Karpas-422 (cell line): ENCODE data around the gene ARHGAP33. TPM values are rescaled to one million over a fixed set of nuclear protein-coding genes. Genes with fewer than 3 reads are reported as not detected.

Experiments used
- DNase-seq: peaks from one replicate; pipeline ENCODE4 v3.0.0-alpha.2; 2015
- H2AFZ ChIP-seq: fragments of 200-600 bp; sonication (generic); 2 replicates; pipeline ENCODE4 v1.6.1; 2014; ENCODE audit warnings: antibody characterized with exemption, low read length, mixed read lengths
- H3K27ac ChIP-seq: fragments of 200-600 bp; sonication (generic); 2 replicates; pipeline ENCODE4 v1.5.1; 2014; ENCODE audit warnings: mild to moderate bottlenecking, low read length, moderate library complexity
- H3K27me3 ChIP-seq: fragments of 200-600 bp; sonication (generic); 2 replicates; pipeline ENCODE4 v1.6.1; 2014; ENCODE audit warnings: low read length, mixed read lengths
- H3K36me3 ChIP-seq: fragments of 200-600 bp; sonication (generic); 2 replicates; pipeline ENCODE4 v1.6.1; 2014; ENCODE audit warnings: low read length, mixed read lengths; ENCODE audit not compliant: insufficient read depth
- H3K4me1 ChIP-seq: fragments of 200-600 bp; sonication (generic); 2 replicates; pipeline ENCODE4 v1.6.1; 2014; ENCODE audit warnings: mild to moderate bottlenecking, low read length, mixed read lengths
- H3K4me2 ChIP-seq: fragments of 200-600 bp; sonication (generic); 2 replicates; pipeline ENCODE4 v1.6.1; 2014; ENCODE audit warnings: low read length, low read depth, mild to moderate bottlenecking; ENCODE audit not compliant: poor library complexity, severe bottlenecking
- H3K4me3 ChIP-seq: fragments of 200-600 bp; sonication (generic); 2 replicates; pipeline ENCODE4 v1.5.1; 2014; ENCODE audit warnings: mild to moderate bottlenecking, antibody characterized with exemption, low read length, mixed read lengths
- H3K79me2 ChIP-seq: fragments of 200-600 bp; sonication (generic); 2 replicates; pipeline ENCODE4 v1.6.1; 2014; ENCODE audit warnings: mild to moderate bottlenecking, low read length, mixed read lengths
- H3K9ac ChIP-seq: fragments of 200-600 bp; sonication (generic); 2 replicates; pipeline ENCODE4 v1.6.0; 2014; ENCODE audit warnings: low read length
- H3K9me2 ChIP-seq: fragments of 200-600 bp; sonication (generic), shearing (Covaris generic); replicated peaks from 2 replicates; pipeline ENCODE4 v1.6.0; 2014; ENCODE audit warnings: mild to moderate bottlenecking, low read length, moderate library complexity; ENCODE audit not compliant: insufficient read depth
- H3K9me3 ChIP-seq: fragments of 300-700, 200-600 bp; sonication (generic); 2 replicates; pipeline ENCODE4 v1.6.1; 2014; ENCODE audit warnings: low read length, mixed read lengths
- H4K20me1 ChIP-seq: fragments of 200-600 bp; sonication (generic); 2 replicates; pipeline ENCODE4 v1.6.1; 2014; ENCODE audit warnings: mild to moderate bottlenecking, antibody characterized with exemption, low read length, low read depth; ENCODE audit not compliant: insufficient read depth
- total RNA-seq: library from RNA; depleted of rRNA; stranded (reverse); fragments of >200 nt; shearing (Covaris generic); gene quantifications from 2 replicates; pipeline ENCODE4 v1.2.3, GENCODE V29; 2014; ENCODE audit warnings: low replicate concordance

ARHGAP33 gene
- total RNA-seq, 1 experiment from 2014 or later: 5.8 TPM

DNA sequence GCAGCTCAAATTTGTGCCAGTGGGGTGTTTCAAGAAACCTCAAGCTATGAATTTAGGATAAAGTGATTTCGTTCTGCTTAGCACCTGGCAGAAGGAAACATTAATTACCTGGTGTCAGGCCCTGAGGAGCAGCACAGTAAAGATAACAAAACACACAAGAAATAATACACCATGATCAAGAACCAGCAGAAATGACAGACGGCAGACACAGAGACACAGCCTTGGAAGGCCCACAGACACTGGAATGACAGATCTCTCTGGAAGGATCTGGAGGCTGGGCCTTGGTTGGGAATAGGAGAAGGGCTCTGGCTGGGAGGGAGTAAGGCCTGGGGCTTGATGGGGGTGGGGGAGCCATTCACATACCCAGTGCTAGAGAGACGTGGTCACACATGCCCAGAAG lies 26.5 kb downstream of the ARHGAP33 start:
- Histone ChIP-seq H3K4me3 (no peak overlapping the region), H3K27ac (no peak overlapping the region), H3K27me3 (no peaks in the 10 kb centered on the region), H3K79me2 (no peaks in the 10 kb centered on the region), H4K20me1 (no peaks in the 10 kb centered on the region), H3K4me1 (no peaks in the 10 kb centered on the region), H3K4me2 (no peak overlapping the region), H3K36me3 (no peaks in the 10 kb centered on the region), H2AFZ (no peak overlapping the region), H3K9me3 (no peaks in the 10 kb centered on the region), H3K9me2 (no peaks in the 10 kb centered on the region), H3K9ac (no peak overlapping the region)
- no peak for DNase-seq

DNA sequence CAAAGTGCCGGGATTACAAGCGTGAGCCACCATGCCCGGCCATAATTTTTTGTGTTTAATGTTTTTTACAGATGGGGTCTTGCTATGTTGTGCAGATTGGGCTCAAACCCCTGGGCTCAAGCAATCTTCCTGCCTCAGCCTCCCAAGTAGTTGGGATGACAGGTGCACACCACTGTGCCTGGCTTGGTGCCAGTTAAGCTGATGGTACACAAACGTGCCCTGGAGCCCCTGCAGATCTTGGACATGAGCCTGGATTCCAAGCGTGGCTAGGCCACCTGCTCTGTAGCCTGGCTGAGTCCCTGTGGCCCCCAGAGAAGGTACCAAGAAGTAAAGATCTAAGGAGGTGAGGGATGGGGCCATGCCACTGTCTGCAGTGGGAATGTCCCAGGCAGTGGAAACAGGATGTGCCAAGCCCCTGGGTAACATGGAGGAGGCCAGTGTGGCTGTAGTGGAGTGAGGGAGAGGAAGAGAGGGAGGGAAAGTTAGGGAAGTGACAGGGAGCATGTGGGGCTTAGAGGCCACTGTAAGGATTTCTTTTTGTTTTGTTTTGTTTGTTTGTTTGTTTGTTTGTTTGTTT lies 30.2 kb downstream of the ARHGAP33 start:
- Histone ChIP-seq H3K27ac (no peak overlapping the region), H3K4me1 (no peaks in the 10 kb centered on the region), H3K4me3 (no peak overlapping the region), H3K27me3 (no peaks in the 10 kb centered on the region), H2AFZ (no peak overlapping the region), H3K36me3 (no peaks in the 10 kb centered on the region), H3K9ac (no peak overlapping the region), H3K9me3 (no peaks in the 10 kb centered on the region), H3K79me2 (no peaks in the 10 kb centered on the region), H3K9me2 (no peaks in the 10 kb centered on the region), H4K20me1 (no peaks in the 10 kb centered on the region), H3K4me2 (no peak overlapping the region)
- no peak for DNase-seq

DNA sequence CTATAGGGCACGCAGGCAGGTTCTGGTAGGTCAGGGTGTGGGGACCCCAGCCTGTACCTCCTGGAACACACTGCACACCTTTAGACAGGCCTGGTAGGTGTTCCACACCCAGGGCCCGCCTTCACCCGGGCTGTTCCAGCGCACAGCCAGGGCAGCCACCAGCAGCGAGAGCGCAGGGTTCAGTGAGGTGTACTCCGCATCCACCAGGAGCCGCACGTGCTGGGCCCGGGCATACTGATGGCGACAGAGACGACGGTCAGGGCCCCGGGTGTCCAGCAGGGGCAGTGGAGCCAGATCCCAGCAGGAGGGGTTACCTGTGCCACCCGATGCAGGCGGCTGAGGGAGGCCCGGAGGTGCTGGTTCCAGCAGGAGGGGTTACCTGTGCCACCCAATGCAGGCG lies 31.2 kb downstream of the ARHGAP33 start:
- Histone ChIP-seq H3K9me2 (no peaks in the 10 kb centered on the region), H3K9ac (no peak overlapping the region), H3K27me3 (no peaks in the 10 kb centered on the region), H3K79me2 (no peaks in the 10 kb centered on the region), H3K4me2 (no peak overlapping the region), H3K4me1 (no peaks in the 10 kb centered on the region), H4K20me1 (no peaks in the 10 kb centered on the region), H2AFZ (no peak overlapping the region), H3K36me3 (no peaks in the 10 kb centered on the region), H3K9me3 (no peaks in the 10 kb centered on the region), H3K4me3 (no peak overlapping the region), H3K27ac (no peak overlapping the region)
- no peak for DNase-seq

DNA sequence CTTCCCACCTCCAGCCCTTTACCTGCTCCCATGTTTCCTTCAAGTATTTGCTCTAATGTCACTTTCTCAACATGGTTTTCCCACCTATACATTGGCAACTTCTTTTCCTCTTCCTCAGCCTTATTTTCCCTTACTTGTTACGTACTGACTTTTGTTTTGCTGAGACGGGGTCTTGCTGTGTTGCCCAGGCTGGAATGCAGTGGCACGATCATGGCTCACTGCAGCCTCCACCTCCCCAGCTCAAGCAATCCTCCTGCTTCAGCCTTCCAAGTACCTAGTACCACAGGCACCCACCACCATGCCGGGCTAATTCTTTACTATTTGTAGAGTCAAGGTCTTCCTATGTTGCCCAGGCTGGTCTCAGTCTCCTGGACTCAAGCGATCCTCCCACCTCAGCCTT lies 32.3 kb downstream of the ARHGAP33 start:
- DNase-seq: no peak
- Histone ChIP-seq H3K27ac (no peak overlapping the region), H2AFZ (no peak overlapping the region), H3K4me2 (no peak overlapping the region), H3K27me3 (no peaks in the 10 kb centered on the region), H3K4me3 (no peak overlapping the region), H3K9ac (no peak overlapping the region), H3K9me3 (no peaks in the 10 kb centered on the region), H3K4me1 (no peaks in the 10 kb centered on the region), H3K9me2 (no peaks in the 10 kb centered on the region), H4K20me1 (no peaks in the 10 kb centered on the region), H3K36me3 (no peaks in the 10 kb centered on the region), H3K79me2 (no peaks in the 10 kb centered on the region)

DNA sequence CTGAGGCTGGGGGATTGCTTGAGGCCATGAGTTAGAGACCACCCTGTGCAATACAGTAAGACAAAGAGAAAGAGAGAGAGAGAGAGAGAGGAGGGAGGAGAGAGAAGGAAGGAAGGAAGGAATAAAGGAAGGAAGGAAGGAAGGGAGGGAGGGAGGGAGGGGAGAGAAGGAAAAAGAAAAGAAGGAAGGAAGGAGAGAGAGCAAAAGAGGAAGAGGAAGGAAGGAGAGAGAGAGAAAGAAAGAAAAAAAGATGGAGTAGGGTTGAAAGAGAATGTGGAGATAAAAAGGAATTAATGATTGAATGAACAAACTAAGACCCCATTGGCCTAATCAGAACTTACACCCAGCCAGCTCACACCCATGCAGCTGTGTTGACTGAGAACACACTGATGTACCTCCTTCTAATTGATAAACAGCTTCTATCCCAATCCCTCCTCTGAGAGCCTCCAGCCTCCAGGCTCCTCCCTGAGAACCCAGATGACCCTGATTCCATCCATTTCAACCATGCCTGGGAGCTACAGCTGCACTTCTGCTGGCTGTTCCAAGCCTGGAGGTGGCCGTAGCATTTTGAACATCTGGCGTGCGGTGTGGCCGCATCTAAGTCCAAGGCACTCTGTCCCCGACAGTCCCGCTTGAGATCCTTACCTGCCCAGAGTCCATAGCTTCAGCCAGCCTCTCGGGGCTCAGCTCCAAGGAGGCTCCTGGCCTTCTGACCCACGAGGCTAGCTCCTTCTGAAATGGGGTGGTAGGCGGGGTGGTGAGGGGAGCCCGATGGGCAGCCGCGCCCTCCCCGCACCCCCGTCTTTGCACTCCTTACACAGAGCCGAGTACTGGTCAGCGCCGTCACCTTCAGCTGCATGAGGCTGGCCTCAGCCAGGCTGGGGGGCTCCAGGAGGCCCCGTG lies 36.2 kb downstream of the ARHGAP33 start:
- H4K20me1 ChIP-seq: no peaks in the 10 kb centered on the region
- no peaks in the 10 kb centered on the region for H3K9me2 ChIP-seq
- H2AFZ ChIP-seq: no peak overlapping the region
- H3K9me3 ChIP-seq: no peaks in the 10 kb centered on the region
- H3K4me2 ChIP-seq: no peak overlapping the region
- no peaks in the 10 kb centered on the region for H3K27me3 ChIP-seq
- H3K79me2 ChIP-seq: no peaks in the 10 kb centered on the region
- H3K4me3 ChIP-seq: no peak overlapping the region
- H3K9ac ChIP-seq: no peak overlapping the region
- DNase-seq: no peak
- H3K36me3 ChIP-seq: no peaks in the 10 kb centered on the region
- H3K4me1 ChIP-seq: no peaks in the 10 kb centered on the region
- no peak overlapping the region for H3K27ac ChIP-seq

DNA sequence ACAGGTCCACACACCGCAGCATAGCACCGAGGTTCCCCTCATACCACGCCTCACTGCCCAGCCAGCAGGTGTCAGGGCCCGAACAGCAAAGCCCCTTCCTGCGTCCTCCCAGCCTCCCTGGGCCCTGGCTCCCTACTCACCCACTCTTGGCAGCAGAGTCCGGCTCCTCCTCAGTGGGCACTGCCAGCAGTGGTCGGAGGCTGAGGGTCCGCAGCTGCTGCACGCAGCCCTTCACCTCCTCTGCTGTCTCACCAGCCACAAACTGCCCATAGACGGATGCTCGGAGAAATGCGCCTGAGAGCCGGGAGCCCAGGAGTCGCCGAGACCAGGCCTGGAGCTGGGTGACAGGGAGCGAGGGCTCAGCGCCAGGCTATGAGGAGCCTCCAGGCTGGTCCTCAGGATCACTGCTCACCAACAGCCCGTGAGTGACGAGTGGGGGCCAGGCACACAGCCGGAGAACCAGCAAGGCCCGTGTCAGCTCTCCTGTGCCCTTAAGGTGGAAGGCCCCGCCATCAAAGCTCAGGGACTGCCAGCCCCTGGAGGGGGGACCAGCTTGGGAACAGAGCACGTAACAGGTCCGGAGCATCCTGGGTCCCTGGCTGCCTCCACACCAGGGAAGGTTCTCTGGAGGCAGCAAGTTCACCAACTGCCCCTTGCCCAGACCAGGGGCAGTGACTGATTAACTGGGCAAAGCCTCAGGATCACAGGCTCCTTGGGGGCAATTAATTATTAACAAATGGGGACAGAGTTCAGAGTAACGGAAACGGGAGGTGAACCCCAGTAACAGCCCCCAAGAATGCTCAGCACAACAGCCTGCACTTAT lies 37.1 kb downstream of the ARHGAP33 start, which contains the start of gene PRODH2:
Gene PRODH2 (minus strand): TSS at position 626 of the 823 bp plus-strand sequence. CDS start 40 bp downstream, at position 586.
- H3K36me3 ChIP-seq: no peaks in the 10 kb centered on the region
- no peak within 1 kb of the TSS for H3K9ac ChIP-seq
- H3K27me3 ChIP-seq: no peaks in the 10 kb centered on the region
- no peak within 1 kb of the TSS for H3K27ac ChIP-seq
- no peaks in the 10 kb centered on the region for H3K79me2 ChIP-seq
- DNase-seq: no peak
- no peaks in the 10 kb centered on the region for H3K9me3 ChIP-seq
- no peak within 1 kb of the TSS for H2AFZ ChIP-seq
- H3K4me2 ChIP-seq: no peak within 1 kb of the TSS
- no peaks in the 10 kb centered on the region for H3K4me1 ChIP-seq
- H4K20me1 ChIP-seq: no peaks in the 10 kb centered on the region
- no peak within 1 kb of the TSS for H3K4me3 ChIP-seq
- H3K9me2 ChIP-seq: no peaks in the 10 kb centered on the region

DNA sequence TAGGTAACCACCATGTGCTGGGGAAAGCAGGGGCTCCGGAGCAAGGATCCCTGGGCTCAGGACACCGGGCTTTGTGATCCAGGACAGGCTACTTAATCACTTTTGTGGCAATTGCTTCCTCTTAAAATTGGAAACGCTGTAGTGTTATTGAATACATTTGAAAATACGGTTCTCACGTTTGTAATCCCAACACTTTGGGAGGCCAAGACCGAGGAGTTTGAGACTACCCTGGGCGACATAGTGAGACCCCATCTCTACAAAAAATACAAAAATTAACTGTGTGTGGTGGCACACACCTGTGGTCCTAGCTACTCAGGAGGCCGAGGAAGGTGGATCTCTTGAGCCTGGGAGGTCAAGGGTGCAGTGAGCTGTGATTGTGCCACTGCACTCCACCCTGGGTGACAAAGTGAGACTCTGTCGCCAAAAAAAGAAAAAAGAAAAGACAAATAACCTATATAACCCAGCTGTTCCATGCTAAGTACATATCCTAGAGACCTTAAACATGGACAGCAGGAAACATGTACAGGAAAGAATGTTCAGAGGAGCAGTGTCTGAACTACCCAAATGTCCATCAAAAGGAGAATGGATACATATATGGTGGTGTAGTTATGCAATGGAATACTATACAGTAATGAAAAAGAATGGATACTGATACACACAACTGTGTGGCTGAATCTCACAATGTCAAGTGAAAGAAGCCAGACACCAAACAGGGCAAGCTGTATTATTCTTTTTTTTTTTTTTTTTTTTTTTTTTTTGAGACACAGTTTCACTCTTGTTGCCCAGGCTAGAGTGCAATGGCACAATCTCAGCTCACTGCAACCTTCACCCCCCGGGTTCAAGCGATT lies 37.9 kb downstream of the ARHGAP33 start:
- Histone ChIP-seq H3K4me1 (no peaks in the 10 kb centered on the region), H3K4me2 (no peak overlapping the region), H3K9me2 (no peaks in the 10 kb centered on the region), H3K9ac (no peak overlapping the region), H3K9me3 (no peaks in the 10 kb centered on the region), H3K27ac (no peak overlapping the region), H3K4me3 (no peak overlapping the region), H2AFZ (no peak overlapping the region), H3K36me3 (no peaks in the 10 kb centered on the region), H4K20me1 (no peaks in the 10 kb centered on the region), H3K27me3 (no peaks in the 10 kb centered on the region), H3K79me2 (no peaks in the 10 kb centered on the region)
- DNase-seq: no peak
